HepG2 (cell line): ENCODE measurements around the gene EGFL8. TPM values are rescaled to one million over a fixed set of nuclear protein-coding genes. Genes with fewer than 3 reads are reported as not detected.

Experiments
- ARNT2 ChIP-seq: sonication (generic); formaldehyde crosslinking; IDR thresholded peaks from 2 replicates; pipeline ENCODE4 v1.8.0; 2022; ENCODE audit warnings: mild to moderate bottlenecking, low read depth, missing genetic modification reagents, moderate library complexity
- FOXO4 ChIP-seq: sonication (generic); formaldehyde crosslinking; conservative IDR thresholded peaks from 2 replicates; pipeline ENCODE4 v1.8.1; 2023; ENCODE audit warnings: missing genetic modification reagents
- NFE2L2 ChIP-seq: fragments of 150-350 bp; IDR thresholded peaks from 2 replicates; pipeline ENCODE4 v1.6.1; 2014; ENCODE audit warnings: low read length
- NR2C2 ChIP-seq: sonication (generic); formaldehyde crosslinking; IDR thresholded peaks from 2 replicates; pipeline ENCODE4 v1.4.0; 2020; ENCODE audit warnings: missing genetic modification reagents, mild to moderate bottlenecking, moderate library complexity, borderline replicate concordance
- NR2F6 ChIP-seq, 2 experiments: IDR thresholded peaks; 2 replicates each; pipeline ENCODE4 v1.6.1; 2016; ENCODE audit warnings: antibody characterized with exemption in 1 of 2, mild to moderate bottlenecking in 1 of 2
- REL ChIP-seq: sonication (generic); formaldehyde crosslinking; conservative IDR thresholded peaks from 2 replicates; pipeline ENCODE4 v1.8.0; 2022; ENCODE audit warnings: mild to moderate bottlenecking, missing genetic modification reagents, moderate library complexity
- TFE3 ChIP-seq: IDR thresholded peaks from 2 replicates; pipeline ENCODE4 v1.6.1; 2016
- U2AF1 ChIP-seq: fragments of 200-400 bp; formaldehyde crosslinking; optimal IDR thresholded peaks from 2 replicates; pipeline ENCODE3; 2017; ENCODE audit warnings: mild to moderate bottlenecking, low read depth, low read length
- ZBTB39 ChIP-seq: sonication (generic); formaldehyde crosslinking; IDR thresholded peaks from 2 replicates; pipeline ENCODE4 v1.5.0; 2020; ENCODE audit warnings: missing genetic modification reagents
- ZGPAT ChIP-seq: IDR thresholded peaks from 2 replicates; pipeline ENCODE4 v1.6.1; 2016; ENCODE audit warnings: mild to moderate bottlenecking
- ZNF44 ChIP-seq: sonication (generic); formaldehyde crosslinking; IDR thresholded peaks from 2 replicates; pipeline ENCODE4 v1.5.1; 2020; ENCODE audit warnings: mild to moderate bottlenecking, missing genetic modification reagents
- ZNF713 ChIP-seq: sonication (generic); formaldehyde crosslinking; IDR thresholded peaks from 2 replicates; pipeline ENCODE4 v1.4.0; 2020; ENCODE audit warnings: mild to moderate bottlenecking, missing genetic modification reagents
- ZNF776 ChIP-seq: sonication (generic); formaldehyde crosslinking; IDR thresholded peaks from 2 replicates; pipeline ENCODE4 v1.4.0; 2020; ENCODE audit warnings: mild to moderate bottlenecking, missing genetic modification reagents
- ZNF878 ChIP-seq: sonication (generic); formaldehyde crosslinking; IDR thresholded peaks from 2 replicates; pipeline ENCODE4 v1.8.1; 2023; ENCODE audit warnings: mild to moderate bottlenecking, missing genetic modification reagents, moderate library complexity
- polyA plus RNA-seq, 8 experiments: library from polyadenylated mRNA; depleted of rRNA in 3 of 8; stranded (reverse) in 7 of 8; unstranded in 1 of 8; fragments of >200 nt; fragmentation: Illumina TruSeq in 4 of 8; extraction: Trizol in 4 of 8; gene quantifications; 2 replicates each; pipeline versions ENCODE4 v1.2.1 to v1.2.3, GENCODE V29; 2011 to 2016; ENCODE audit warnings: low read depth in 4 of 8, missing spikeins in 1 of 8, mixed read lengths in 1 of 8; ENCODE audit not compliant: insufficient read depth in 1 of 8
- total RNA-seq, 5 experiments: library from RNA; depleted of rRNA; stranded (reverse); fragments of >200 nt; fragmentation: Illumina TruSeq; extraction: Trizol; gene quantifications; 2 replicates each; pipeline ENCODE4 v1.2.3, GENCODE V29; 2016; ENCODE audit warnings: low read depth in 1 of 5
- TF ChIP-seq, protein P1 (sequence below): sonication (generic); formaldehyde crosslinking; IDR thresholded peaks from 2 replicates; pipeline ENCODE4 v1.4.0; 2020; ENCODE audit warnings: low read depth, missing genetic modification reagents

Gene EGFL8
- total and polyA plus RNA-seq, 2 of the 13 experiments (the other 11 are each of a cell fraction or from before 2014, with no cell fraction given) = 10.0 to 11.5 TPM

- TF ChIP-seq ZBTB39 (CRISPR knock-in tag) = no peak
- no peak for TF ChIP-seq ZNF776 (CRISPR knock-in tag)
- no peak for TF ChIP-seq NFE2L2
- no peak for TF ChIP-seq ZNF44 (CRISPR knock-in tag)
- TF ChIP-seq ZNF878 = no peak
- TF ChIP-seq, protein P1, sequence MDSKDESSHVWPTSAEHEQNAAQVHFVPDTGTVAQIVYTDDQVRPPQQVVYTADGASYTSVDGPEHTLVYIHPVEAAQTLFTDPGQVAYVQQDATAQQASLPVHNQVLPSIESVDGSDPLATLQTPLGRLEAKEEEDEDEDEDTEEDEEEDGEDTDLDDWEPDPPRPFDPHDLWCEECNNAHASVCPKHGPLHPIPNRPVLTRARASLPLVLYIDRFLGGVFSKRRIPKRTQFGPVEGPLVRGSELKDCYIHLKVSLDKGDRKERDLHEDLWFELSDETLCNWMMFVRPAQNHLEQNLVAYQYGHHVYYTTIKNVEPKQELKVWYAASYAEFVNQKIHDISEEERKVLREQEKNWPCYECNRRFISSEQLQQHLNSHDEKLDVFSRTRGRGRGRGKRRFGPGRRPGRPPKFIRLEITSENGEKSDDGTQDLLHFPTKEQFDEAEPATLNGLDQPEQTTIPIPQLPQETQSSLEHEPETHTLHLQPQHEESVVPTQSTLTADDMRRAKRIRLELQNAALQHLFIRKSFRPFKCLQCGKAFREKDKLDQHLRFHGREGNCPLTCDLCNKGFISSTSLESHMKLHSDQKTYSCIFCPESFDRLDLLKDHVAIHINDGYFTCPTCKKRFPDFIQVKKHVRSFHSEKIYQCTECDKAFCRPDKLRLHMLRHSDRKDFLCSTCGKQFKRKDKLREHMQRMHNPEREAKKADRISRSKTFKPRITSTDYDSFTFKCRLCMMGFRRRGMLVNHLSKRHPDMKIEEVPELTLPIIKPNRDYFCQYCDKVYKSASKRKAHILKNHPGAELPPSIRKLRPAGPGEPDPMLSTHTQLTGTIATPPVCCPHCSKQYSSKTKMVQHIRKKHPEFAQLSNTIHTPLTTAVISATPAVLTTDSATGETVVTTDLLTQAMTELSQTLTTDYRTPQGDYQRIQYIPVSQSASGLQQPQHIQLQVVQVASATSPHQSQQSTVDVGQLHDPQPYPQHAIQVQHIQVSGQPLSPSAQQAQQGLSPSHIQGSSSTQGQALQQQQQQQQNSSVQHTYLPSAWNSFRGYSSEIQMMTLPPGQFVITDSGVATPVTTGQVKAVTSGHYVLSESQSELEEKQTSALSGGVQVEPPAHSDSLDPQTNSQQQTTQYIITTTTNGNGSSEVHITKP = no peak
- TF ChIP-seq REL = no peak
- TF ChIP-seq ZGPAT (CRISPR knock-in tag) = peak; percentile 29
- TF ChIP-seq TFE3 (CRISPR knock-in tag) = no peak; the same call in 1 of the 2 replicates
- TF ChIP-seq NR2C2 = no peak
- TF ChIP-seq ARNT2 (CRISPR knock-in tag) = peak; percentile 38
- TF ChIP-seq ZNF713 (CRISPR knock-in tag) = no peak
- TF ChIP-seq NR2F6 (IDR thresholded peaks at IDR 0.05) = 0 out of 2 replicates have a peak, but pooled peaks have one; percentile 18
- TF ChIP-seq NR2F6 (CRISPR knock-in tag; IDR thresholded peaks at IDR 0.05) = peak; percentile 51; the same call in 1 of the 2 replicates
- TF ChIP-seq U2AF1 = no peak
- TF ChIP-seq FOXO4 = no peak
These were observed 12.9 kb downstream of the EGFL8 start (continued) for GRCh38 chr6:32177183-32177787.
